ENCODE results near the gene MOSMO. TPM values are rescaled to one million over a fixed set of nuclear protein-coding genes. Genes with fewer than 3 reads are reported as not detected.
A peak's percentile ranks its signal among the peaks of the same experiment; 100 is the strongest.

Gene MOSMO
- total and polyA plus RNA-seq, 2 of the 13 experiments (the other 11 are each of a cell fraction or from before 2014, with no cell fraction given) = 26.7 to 32.6 TPM

DNA sequence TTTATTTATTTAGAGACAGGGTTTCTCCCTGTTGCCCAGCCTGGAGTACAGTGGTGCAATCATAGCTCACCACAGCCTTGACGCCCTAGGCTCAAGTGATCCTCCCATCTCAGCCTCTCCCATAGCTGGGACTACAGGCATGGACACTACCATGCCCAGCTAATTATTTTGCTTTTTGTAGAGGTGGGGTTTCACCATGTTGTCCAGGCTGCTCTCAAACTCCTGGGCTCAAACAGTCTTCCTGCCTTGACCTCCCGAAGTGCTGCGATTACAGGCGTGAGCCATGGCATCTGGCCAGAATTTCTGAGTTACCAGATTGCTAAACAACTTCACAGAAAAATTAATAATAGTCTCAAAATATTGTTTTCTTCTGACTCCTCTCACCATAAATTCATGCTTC lies 21.7 kb downstream of the MOSMO start (continued):
- TF ChIP-seq, protein P1, sequence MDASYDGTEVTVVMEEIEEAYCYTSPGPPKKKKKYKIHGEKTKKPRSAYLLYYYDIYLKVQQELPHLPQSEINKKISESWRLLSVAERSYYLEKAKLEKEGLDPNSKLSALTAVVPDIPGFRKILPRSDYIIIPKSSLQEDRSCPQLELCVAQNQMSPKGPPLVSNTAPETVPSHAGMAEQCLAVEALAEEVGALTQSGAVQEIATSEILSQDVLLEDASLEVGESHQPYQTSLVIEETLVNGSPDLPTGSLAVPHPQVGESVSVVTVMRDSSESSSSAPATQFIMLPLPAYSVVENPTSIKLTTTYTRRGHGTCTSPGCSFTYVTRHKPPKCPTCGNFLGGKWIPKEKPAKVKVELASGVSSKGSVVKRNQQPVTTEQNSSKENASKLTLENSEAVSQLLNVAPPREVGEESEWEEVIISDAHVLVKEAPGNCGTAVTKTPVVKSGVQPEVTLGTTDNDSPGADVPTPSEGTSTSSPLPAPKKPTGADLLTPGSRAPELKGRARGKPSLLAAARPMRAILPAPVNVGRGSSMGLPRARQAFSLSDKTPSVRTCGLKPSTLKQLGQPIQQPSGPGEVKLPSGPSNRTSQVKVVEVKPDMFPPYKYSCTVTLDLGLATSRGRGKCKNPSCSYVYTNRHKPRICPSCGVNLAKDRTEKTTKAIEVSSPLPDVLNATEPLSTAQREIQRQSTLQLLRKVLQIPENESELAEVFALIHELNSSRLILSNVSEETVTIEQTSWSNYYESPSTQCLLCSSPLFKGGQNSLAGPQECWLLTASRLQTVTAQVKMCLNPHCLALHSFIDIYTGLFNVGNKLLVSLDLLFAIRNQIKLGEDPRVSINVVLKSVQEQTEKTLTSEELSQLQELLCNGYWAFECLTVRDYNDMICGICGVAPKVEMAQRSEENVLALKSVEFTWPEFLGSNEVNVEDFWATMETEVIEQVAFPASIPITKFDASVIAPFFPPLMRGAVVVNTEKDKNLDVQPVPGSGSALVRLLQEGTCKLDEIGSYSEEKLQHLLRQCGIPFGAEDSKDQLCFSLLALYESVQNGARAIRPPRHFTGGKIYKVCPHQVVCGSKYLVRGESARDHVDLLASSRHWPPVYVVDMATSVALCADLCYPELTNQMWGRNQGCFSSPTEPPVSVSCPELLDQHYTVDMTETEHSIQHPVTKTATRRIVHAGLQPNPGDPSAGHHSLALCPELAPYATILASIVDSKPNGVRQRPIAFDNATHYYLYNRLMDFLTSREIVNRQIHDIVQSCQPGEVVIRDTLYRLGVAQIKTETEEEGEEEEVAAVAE (CRISPR knock-in tag; IDR thresholded peaks at IDR 0.05; ENCODE audit: borderline replicate concordance) = 0 out of 2 replicates have a peak, but pooled peaks have one; percentile 22
- TF ChIP-seq SALL1 (CRISPR knock-in tag; IDR thresholded peaks at IDR 0.05) (peak; percentile 40; the same call in 1 of the 2 replicates), HNRNPK (IDR thresholded peaks at IDR 0.05; ENCODE audit: low read depth, low read length, poor library complexity, severe bottlenecking) (no peak), SOX6 (IDR thresholded peaks at IDR 0.05) (no peak), SOX6 (CRISPR knock-in tag; IDR thresholded peaks at IDR 0.05) (peak; percentile 41; the same call in 1 of the 2 replicates), ZNF225 (CRISPR knock-in tag; IDR thresholded peaks at IDR 0.05) (no peak), FOXA1 (IDR thresholded peaks at IDR 0.05) (no peak), FOXA1 (CRISPR knock-in tag; IDR thresholded peaks at IDR 0.05) (0 out of 2 replicates have a peak, but pooled peaks have one; percentile 0), SMAD9 (CRISPR knock-in tag; IDR thresholded peaks at IDR 0.05) (0 out of 2 replicates have a peak, but pooled peaks have one; percentile 52), YEATS2 (CRISPR knock-in tag; IDR thresholded peaks at IDR 0.05; ENCODE audit: borderline replicate concordance) (peak; percentile 16; the same call in 1 of the 2 replicates), CHD4 (IDR thresholded peaks at IDR 0.05; ENCODE audit: borderline replicate concordance, low read length) (peak; percentile 50; the same call in 1 of the 2 replicates), MBD4 (IDR thresholded peaks at IDR 0.05; ENCODE audit: borderline replicate concordance, low read length) (no peak), SOX13 (IDR thresholded peaks at IDR 0.05) (no peak), SOX13 (CRISPR knock-in tag; conservative IDR thresholded peaks at IDR 0.05 in 1 of 2, IDR thresholded peaks at IDR 0.05 in 1 of 2) (peak in 1 of 2 experiments; percentile 38; a peak in 1 of 4 replicates), ZKSCAN8 (CRISPR knock-in tag; IDR thresholded peaks at IDR 0.05; ENCODE audit: borderline replicate concordance) (no peak), CEBPG (CRISPR knock-in tag; IDR thresholded peaks at IDR 0.05) (peak; percentile 12; the same call in 1 of the 2 replicates), TBX3 (IDR thresholded peaks at IDR 0.05; ENCODE audit: borderline replicate concordance) (no peak), ZSCAN29 (CRISPR knock-in tag; conservative IDR thresholded peaks at IDR 0.05) (0 out of 2 replicates have a peak, but pooled peaks have one; percentile 55), ZNF33B (CRISPR knock-in tag; IDR thresholded peaks at IDR 0.05) (0 out of 2 replicates have a peak, but pooled peaks have one; percentile 21)
- TF ChIP-seq, protein P2, sequence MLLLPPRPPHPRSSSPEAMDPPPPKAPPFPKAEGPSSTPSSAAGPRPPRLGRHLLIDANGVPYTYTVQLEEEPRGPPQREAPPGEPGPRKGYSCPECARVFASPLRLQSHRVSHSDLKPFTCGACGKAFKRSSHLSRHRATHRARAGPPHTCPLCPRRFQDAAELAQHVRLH (CRISPR knock-in tag; IDR thresholded peaks at IDR 0.05; ENCODE audit: borderline replicate concordance, low read depth) = peak; percentile 57; the same call in 1 of the 2 replicates
- TF ChIP-seq, protein P3, sequence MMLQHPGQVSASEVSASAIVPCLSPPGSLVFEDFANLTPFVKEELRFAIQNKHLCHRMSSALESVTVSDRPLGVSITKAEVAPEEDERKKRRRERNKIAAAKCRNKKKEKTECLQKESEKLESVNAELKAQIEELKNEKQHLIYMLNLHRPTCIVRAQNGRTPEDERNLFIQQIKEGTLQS (CRISPR knock-in tag; IDR thresholded peaks at IDR 0.05) = no peak
- TF ChIP-seq, protein P4, sequence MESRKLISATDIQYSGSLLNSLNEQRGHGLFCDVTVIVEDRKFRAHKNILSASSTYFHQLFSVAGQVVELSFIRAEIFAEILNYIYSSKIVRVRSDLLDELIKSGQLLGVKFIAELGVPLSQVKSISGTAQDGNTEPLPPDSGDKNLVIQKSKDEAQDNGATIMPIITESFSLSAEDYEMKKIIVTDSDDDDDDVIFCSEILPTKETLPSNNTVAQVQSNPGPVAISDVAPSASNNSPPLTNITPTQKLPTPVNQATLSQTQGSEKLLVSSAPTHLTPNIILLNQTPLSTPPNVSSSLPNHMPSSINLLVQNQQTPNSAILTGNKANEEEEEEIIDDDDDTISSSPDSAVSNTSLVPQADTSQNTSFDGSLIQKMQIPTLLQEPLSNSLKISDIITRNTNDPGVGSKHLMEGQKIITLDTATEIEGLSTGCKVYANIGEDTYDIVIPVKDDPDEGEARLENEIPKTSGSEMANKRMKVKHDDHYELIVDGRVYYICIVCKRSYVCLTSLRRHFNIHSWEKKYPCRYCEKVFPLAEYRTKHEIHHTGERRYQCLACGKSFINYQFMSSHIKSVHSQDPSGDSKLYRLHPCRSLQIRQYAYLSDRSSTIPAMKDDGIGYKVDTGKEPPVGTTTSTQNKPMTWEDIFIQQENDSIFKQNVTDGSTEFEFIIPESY (CRISPR knock-in tag; IDR thresholded peaks at IDR 0.05) = peak; percentile 49
- TF ChIP-seq, protein P5, sequence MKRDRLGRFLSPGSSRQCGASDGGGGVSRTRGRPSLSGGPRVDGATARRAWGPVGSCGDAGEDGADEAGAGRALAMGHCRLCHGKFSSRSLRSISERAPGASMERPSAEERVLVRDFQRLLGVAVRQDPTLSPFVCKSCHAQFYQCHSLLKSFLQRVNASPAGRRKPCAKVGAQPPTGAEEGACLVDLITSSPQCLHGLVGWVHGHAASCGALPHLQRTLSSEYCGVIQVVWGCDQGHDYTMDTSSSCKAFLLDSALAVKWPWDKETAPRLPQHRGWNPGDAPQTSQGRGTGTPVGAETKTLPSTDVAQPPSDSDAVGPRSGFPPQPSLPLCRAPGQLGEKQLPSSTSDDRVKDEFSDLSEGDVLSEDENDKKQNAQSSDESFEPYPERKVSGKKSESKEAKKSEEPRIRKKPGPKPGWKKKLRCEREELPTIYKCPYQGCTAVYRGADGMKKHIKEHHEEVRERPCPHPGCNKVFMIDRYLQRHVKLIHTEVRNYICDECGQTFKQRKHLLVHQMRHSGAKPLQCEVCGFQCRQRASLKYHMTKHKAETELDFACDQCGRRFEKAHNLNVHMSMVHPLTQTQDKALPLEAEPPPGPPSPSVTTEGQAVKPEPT (CRISPR knock-in tag; IDR thresholded peaks at IDR 0.05; ENCODE audit: low read depth) = no peak

Data from HepG2 (cell line).